Measurements from ENCODE around the gene OR4B1. TPM values are rescaled to one million over a fixed set of nuclear protein-coding genes. Genes with fewer than 3 reads are reported as not detected.

OR4B1 gene
- total RNA-seq, 1 donor from 2014 or later: not detected

Other genes with a start within 250 kb of the OR4B1 start
- 26.2 to 31.0 TPM (median 26.5 TPM) in 3 replicates for gene PTPRJ, start 236.3 kb upstream of the OR4B1 start, total RNA-seq
- gene OR4X2, start 28.3 kb downstream of the OR4B1 start, total RNA-seq: not detected in 3 replicates
- gene OR4X1, start 47.1 kb downstream of the OR4B1 start, total RNA-seq: not detected in 3 replicates
- gene OR4S1, start 89.4 kb downstream of the OR4B1 start, total RNA-seq: not detected in 3 replicates
- not detected in 3 replicates for gene OR4C3, start 108.1 kb downstream of the OR4B1 start, total RNA-seq
- not detected in 3 replicates for gene OR4C5, start 149.7 kb downstream of the OR4B1 start, total RNA-seq

Measured in mesothelial cell of epicardium (in vitro differentiated cells).